Caco-2 (cell line): ENCODE results near the gene DIPK2B. TPM values are rescaled to one million over a fixed set of nuclear protein-coding genes. Genes with fewer than 3 reads are reported as not detected.

Experiments
- BruUV-seq: library from RNA; stranded (reverse); fragments of 400-500 nt; replicated peaks from 2 replicates; lab custom pipeline; 2021; lab: Mats Ljungman, UMichigan
- CTCF ChIA-PET: fragments of 300-600 bp; sonication (Branson Sonifier 250); formaldehyde crosslinking; loops from one replicate; lab custom pipeline; 2022; ENCODE audit warnings: antibody characterized with exemption; lab: Charles Lee
- POLR2A ChIA-PET: fragments of 300-600 bp; sonication (Branson Sonifier 250); formaldehyde crosslinking; loops from one replicate; lab custom pipeline; 2022; ENCODE audit warnings: antibody characterized with exemption; lab: Charles Lee
- DNase-seq, 2 experiments: peaks; one replicate each; pipeline versions ENCODE4 v3.0.0 to v3.0.0-alpha.2; 2020 to 2022
- H3K27me3 ChIP-seq: replicated peaks from 2 replicates; pipeline ENCODE4 v1.6.0; 2011; ENCODE audit warnings: low read length; ENCODE audit not compliant: control insufficient read depth, insufficient read depth
- H3K36me3 ChIP-seq: 2 replicates; pipeline ENCODE4 v1.5.1; 2011; ENCODE audit warnings: low read length; ENCODE audit not compliant: control insufficient read depth, insufficient read depth
- H3K4me1 ChIP-seq: fragments of 250-450 bp; sonication (Bioruptor Pico); 2 replicates; pipeline ENCODE4 v1.5.1; 2020; ENCODE audit warnings: mild to moderate bottlenecking
- H3K4me3 ChIP-seq: 2 replicates; pipeline ENCODE4 v1.5.1; 2011; ENCODE audit warnings: low read depth, mild to moderate bottlenecking, control low read depth, low read length
- H3K9me3 ChIP-seq: fragments of 250-450 bp; sonication (Bioruptor Pico); 2 replicates; pipeline ENCODE4 v1.5.1; 2020; ENCODE audit warnings: mild to moderate bottlenecking, moderate library complexity
- H3K27ac Mint-ChIP-seq: one replicate; pipeline ENCODE4 v1.8.0; 2022; ENCODE audit warnings: mixed read lengths; ENCODE audit not compliant: unreplicated experiment
- H3K27me3 Mint-ChIP-seq: one replicate; pipeline ENCODE4 v1.8.0; 2022; ENCODE audit warnings: mixed read lengths; ENCODE audit not compliant: insufficient read depth, unreplicated experiment
- H3K36me3 Mint-ChIP-seq: one replicate; pipeline ENCODE4 v1.8.0; 2022; ENCODE audit warnings: mild to moderate bottlenecking, mixed read lengths; ENCODE audit not compliant: insufficient read depth, unreplicated experiment
- H3K4me1 Mint-ChIP-seq: one replicate; pipeline ENCODE4 v1.8.0; 2022; ENCODE audit warnings: low read depth, mixed read lengths; ENCODE audit not compliant: unreplicated experiment
- H3K4me3 Mint-ChIP-seq: one replicate; pipeline ENCODE4 v1.8.0; 2022; ENCODE audit warnings: mild to moderate bottlenecking, moderate library complexity, mixed read lengths; ENCODE audit not compliant: unreplicated experiment
- H3K9me3 Mint-ChIP-seq: one replicate; pipeline ENCODE4 v1.8.0; 2022; ENCODE audit warnings: mixed read lengths; ENCODE audit not compliant: unreplicated experiment
- CTCF ChIP-seq, 2 experiments: fragments of 200-600 bp in 1 of 2; IDR thresholded peaks; 1 replicate in 1 of 2; 2 replicates in 1 of 2; pipeline versions ENCODE4 v1.5.1 to v1.8.0; 2011 to 2022; ENCODE audit warnings: antibody characterized with exemption in 1 of 2, control low read depth in 1 of 2, inconsistent platforms in 1 of 2, low read depth in 1 of 2, low read length in 1 of 2, mild to moderate bottlenecking in 1 of 2, moderate library complexity in 1 of 2; ENCODE audit not compliant: insufficient read depth in 1 of 2, severe bottlenecking in 1 of 2, unreplicated experiment in 1 of 2
- intact Hi-C: fragments of 100-400 bp; cut with micrococcal nuclease; formaldehyde crosslinking; loops from one replicate; pipeline ENCODE4 v1.10.0; 2022; ENCODE audit not compliant: unreplicated experiment
- total RNA-seq: library from RNA; stranded (reverse); gene quantifications from 2 replicates; pipeline ENCODE4 v1.2.3, GENCODE V29; 2022

The DIPK2B gene
- total RNA-seq, 1 experiment from 2014 or later, result not detected

GRCh38 chrX:45154462-45154861 lies 46.2 kb downstream of the DIPK2B start:
- Mint-ChIP-seq H3K27ac (no peak overlapping the region), H3K9me3 (no peaks in the 10 kb centered on the region), H3K36me3 (no peaks in the 10 kb centered on the region), H3K27me3 (no peaks in the 10 kb centered on the region), H3K4me1 (no peaks in the 10 kb centered on the region), H3K4me3 (no peak overlapping the region)
- CTCF ChIA-PET, result no interaction called here
- no peaks in the 10 kb centered on the region for H3K4me1 ChIP-seq
- no peak for TF ChIP-seq CTCF (IDR thresholded peaks at IDR 0.05; ENCODE audit: insufficient read depth in 1 of 2, low read depth in 1 of 2, low read length in 1 of 2, severe bottlenecking in 1 of 2, unreplicated experiment in 1 of 2)
- POLR2A ChIA-PET, result no interaction called here
- no peaks in the 10 kb centered on the region for H3K36me3 ChIP-seq
- BruUV-seq, result no TSS peak
- H3K9me3 ChIP-seq, result no peaks in the 10 kb centered on the region
- intact Hi-C loops, result no loop called here
- no peaks in the 10 kb centered on the region for H3K27me3 ChIP-seq
- no peak for DNase-seq
- H3K4me3 ChIP-seq, result no peak overlapping the region

GRCh38 chrX:45154033-45154360 lies 46.7 kb downstream of the DIPK2B start:
- POLR2A ChIA-PET, result no interaction called here
- CTCF ChIA-PET, result no interaction called here
- Mint-ChIP-seq H3K4me1 (no peaks in the 10 kb centered on the region), H3K36me3 (no peaks in the 10 kb centered on the region), H3K9me3 (no peaks in the 10 kb centered on the region), H3K27me3 (no peaks in the 10 kb centered on the region), H3K27ac (no peak overlapping the region), H3K4me3 (no peak overlapping the region)
- no peaks in the 10 kb centered on the region for H3K36me3 ChIP-seq
- no peaks in the 10 kb centered on the region for H3K4me1 ChIP-seq
- no peaks in the 10 kb centered on the region for H3K9me3 ChIP-seq
- intact Hi-C loops, result no loop called here
- BruUV-seq, result no TSS peak
- TF ChIP-seq CTCF (IDR thresholded peaks at IDR 0.05; ENCODE audit: insufficient read depth in 1 of 2, low read depth in 1 of 2, low read length in 1 of 2, severe bottlenecking in 1 of 2, unreplicated experiment in 1 of 2), result no peak
- no peak overlapping the region for H3K4me3 ChIP-seq
- no peaks in the 10 kb centered on the region for H3K27me3 ChIP-seq
- DNase-seq, result no peak
